Suprapubic skin (tissue), 4 donors: ENCODE results near the gene EYS. TPM values are rescaled to one million over a fixed set of nuclear protein-coding genes. Genes with fewer than 3 reads are reported as not detected.

ENCODE experiments used
- DNase-seq, 2 donors: peaks; one replicate each; pipeline ENCODE4 v3.0.0-alpha.2; 2019; ENCODE audit warnings: low spot score in 2 of 2
- H3K27ac ChIP-seq: fragments of 200-600 bp; sonication (generic); one replicate; pipeline ENCODE4 v1.5.1; 2019
- H3K27me3 ChIP-seq: fragments of 200-600 bp; sonication (generic); one replicate; pipeline ENCODE4 v1.5.1; 2019
- H3K36me3 ChIP-seq: fragments of 200-600 bp; sonication (generic); one replicate; pipeline ENCODE4 v1.5.1; 2019
- H3K4me1 ChIP-seq: fragments of 200-600 bp; sonication (generic); one replicate; pipeline ENCODE4 v1.5.1; 2019
- H3K4me3 ChIP-seq: fragments of 200-600 bp; sonication (generic); one replicate; pipeline ENCODE4 v1.5.1; 2019; ENCODE audit warnings: mild to moderate bottlenecking
- H3K9me3 ChIP-seq: fragments of 200-600 bp; sonication (generic); one replicate; pipeline ENCODE4 v1.5.1; 2019
- EP300 ChIP-seq: sonication (generic); formaldehyde crosslinking; IDR thresholded peaks from one replicate; pipeline ENCODE4 v1.6.1; 2017; ENCODE audit warnings: antibody characterized with exemption
- POLR2A ChIP-seq, 2 donors: fragments of 450-650 bp; IDR thresholded peaks; one replicate each; pipeline ENCODE4 v1.6.1; 2017; ENCODE audit warnings: antibody characterized with exemption in 2 of 2, mild to moderate bottlenecking in 2 of 2, moderate library complexity in 2 of 2
- POLR2AphosphoS5 ChIP-seq, 3 donors: sonication (generic); formaldehyde crosslinking; IDR thresholded peaks; one replicate each; pipeline ENCODE4 v1.6.1; 2017; ENCODE audit warnings: antibody characterized with exemption in 3 of 3
- WGBS: methylation state at CpG from one replicate; pipeline ENCODE4 v1.1.5; 2018; 5-methylcytosine and 5-hydroxymethylcytosine counted together
- total RNA-seq, 4 donors: library from RNA; depleted of rRNA; stranded (reverse); fragments of >200 nt; gene quantifications; one replicate each; pipeline ENCODE4 v1.1.0, GENCODE V29; 2016
- TF ChIP-seq, protein P1 (sequence below), 2 donors: fragments of 200-600 bp in 1 of 2; fragments of 450-650 bp in 1 of 2; sonication (generic) in 1 of 2; IDR thresholded peaks; one replicate each; pipeline ENCODE4 v1.5.1; 2016 to 2019; ENCODE audit warnings: antibody characterized with exemption in 2 of 2, mild to moderate bottlenecking in 1 of 2, moderate library complexity in 1 of 2

EYS gene
- total RNA-seq, 4 donors from 2014 or later, result not detected

DNA sequence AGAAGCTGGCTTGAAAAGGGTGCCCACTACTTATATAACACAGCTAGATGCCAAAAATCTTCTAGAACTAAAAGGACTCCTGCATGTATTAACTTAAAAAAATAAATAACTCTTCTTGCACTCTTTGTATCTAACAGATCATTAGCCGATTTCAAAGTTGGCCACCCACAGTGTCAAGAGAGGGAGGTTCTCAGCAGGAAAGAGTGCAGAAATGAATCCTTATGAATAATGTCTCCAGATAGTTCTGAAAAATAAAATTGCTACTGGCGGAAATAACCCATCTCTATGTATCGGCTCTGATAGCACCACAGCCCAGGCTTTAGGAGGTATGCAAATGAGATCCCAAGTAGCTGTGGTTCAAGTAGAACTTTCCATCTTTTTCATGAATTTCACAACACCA is 1838.7 kb downstream of the EYS start:
- H3K9me3 ChIP-seq, result no peaks in the 10 kb centered on the region
- H3K36me3 ChIP-seq, result no peaks in the 10 kb centered on the region
- DNase-seq, result no peak
- WGBS, result 80% methylated on average over 3 of the region's 3 CpGs
- H3K27ac ChIP-seq, result no peak overlapping the region
- H3K27me3 ChIP-seq, result no peaks in the 10 kb centered on the region
- H3K4me1 ChIP-seq, result no peaks in the 10 kb centered on the region
- no peak for TF ChIP-seq EP300
- no peak overlapping the region for H3K4me3 ChIP-seq

DNA sequence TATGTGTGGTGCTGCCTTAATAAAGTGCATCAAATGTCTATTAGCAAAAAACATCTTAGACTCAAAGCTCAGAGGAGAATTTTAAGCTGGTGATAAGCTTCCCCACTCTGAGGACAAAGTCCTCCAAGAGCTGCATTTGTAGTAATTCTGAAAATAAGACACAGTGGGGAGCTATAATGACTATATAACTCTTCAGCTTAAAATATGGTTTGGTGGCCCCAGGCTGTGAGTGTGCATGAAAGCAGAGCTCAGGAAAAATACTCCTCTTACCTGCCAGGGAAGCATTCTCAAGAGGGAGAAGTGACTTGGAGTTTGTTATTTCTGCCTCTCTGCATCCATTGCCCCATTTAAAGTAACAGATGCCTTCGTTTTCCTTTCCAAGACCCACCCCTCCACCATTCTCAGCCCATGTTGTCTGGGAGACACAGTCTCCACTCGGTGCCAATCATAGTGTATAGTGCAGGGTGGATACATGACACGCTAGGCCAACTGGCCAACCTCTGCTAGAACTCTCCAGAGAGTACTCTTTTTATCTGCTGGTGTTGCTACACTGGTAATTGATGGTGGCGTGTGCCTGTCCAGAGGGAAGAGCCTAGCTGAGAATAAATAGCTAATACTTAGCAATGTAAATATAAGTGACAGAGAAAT is 1842.2 kb downstream of the EYS start:
- 66% methylated on average over 4 of the region's 4 CpGs for WGBS
- no peak overlapping the region for H3K4me3 ChIP-seq
- no peak overlapping the region for H3K27ac ChIP-seq
- H3K9me3 ChIP-seq, result no peaks in the 10 kb centered on the region
- H3K4me1 ChIP-seq, result no peaks in the 10 kb centered on the region
- no peaks in the 10 kb centered on the region for H3K27me3 ChIP-seq
- no peak for DNase-seq
- TF ChIP-seq POLR2A (IDR thresholded peaks at IDR 0.05) (no peak), POLR2AphosphoS5 (IDR thresholded peaks at IDR 0.05) (no peak), EP300 (no peak)
- TF ChIP-seq, protein P1, sequence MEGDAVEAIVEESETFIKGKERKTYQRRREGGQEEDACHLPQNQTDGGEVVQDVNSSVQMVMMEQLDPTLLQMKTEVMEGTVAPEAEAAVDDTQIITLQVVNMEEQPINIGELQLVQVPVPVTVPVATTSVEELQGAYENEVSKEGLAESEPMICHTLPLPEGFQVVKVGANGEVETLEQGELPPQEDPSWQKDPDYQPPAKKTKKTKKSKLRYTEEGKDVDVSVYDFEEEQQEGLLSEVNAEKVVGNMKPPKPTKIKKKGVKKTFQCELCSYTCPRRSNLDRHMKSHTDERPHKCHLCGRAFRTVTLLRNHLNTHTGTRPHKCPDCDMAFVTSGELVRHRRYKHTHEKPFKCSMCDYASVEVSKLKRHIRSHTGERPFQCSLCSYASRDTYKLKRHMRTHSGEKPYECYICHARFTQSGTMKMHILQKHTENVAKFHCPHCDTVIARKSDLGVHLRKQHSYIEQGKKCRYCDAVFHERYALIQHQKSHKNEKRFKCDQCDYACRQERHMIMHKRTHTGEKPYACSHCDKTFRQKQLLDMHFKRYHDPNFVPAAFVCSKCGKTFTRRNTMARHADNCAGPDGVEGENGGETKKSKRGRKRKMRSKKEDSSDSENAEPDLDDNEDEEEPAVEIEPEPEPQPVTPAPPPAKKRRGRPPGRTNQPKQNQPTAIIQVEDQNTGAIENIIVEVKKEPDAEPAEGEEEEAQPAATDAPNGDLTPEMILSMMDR (IDR thresholded peaks at IDR 0.05), result no peak
- H3K36me3 ChIP-seq, result no peaks in the 10 kb centered on the region

DNA sequence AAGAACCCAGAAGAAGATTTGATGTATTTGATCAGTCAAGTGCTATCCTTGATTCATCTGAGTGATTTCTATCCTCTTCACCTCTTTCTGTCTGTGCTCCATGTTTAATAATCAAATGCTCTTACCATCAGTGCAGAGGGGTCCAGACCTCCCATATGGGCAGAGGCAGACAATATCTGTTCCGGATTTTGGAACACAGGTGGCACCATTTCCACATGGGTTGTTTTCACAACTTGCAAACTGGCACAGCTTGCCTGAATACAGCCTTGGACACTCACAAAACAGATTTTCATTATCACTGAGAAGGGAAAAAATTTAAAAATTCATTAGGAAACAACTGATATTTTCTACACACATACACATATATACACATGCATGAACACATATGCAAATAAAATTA is 1843.0 kb downstream of the EYS start:
- H3K4me3 ChIP-seq, result no peak overlapping the region
- no peak overlapping the region for H3K27ac ChIP-seq
- TF ChIP-seq POLR2A (IDR thresholded peaks at IDR 0.05) (no peak), POLR2AphosphoS5 (IDR thresholded peaks at IDR 0.05) (no peak), EP300 (no peak)
- TF ChIP-seq, protein P1 (IDR thresholded peaks at IDR 0.05), result no peak
- H3K27me3 ChIP-seq, result no peaks in the 10 kb centered on the region
- DNase-seq, result no peak
- H3K9me3 ChIP-seq, result no peaks in the 10 kb centered on the region
- 81% methylated on average over 1 of the region's 1 CpG for WGBS
- H3K36me3 ChIP-seq, result no peaks in the 10 kb centered on the region
- no peaks in the 10 kb centered on the region for H3K4me1 ChIP-seq

DNA sequence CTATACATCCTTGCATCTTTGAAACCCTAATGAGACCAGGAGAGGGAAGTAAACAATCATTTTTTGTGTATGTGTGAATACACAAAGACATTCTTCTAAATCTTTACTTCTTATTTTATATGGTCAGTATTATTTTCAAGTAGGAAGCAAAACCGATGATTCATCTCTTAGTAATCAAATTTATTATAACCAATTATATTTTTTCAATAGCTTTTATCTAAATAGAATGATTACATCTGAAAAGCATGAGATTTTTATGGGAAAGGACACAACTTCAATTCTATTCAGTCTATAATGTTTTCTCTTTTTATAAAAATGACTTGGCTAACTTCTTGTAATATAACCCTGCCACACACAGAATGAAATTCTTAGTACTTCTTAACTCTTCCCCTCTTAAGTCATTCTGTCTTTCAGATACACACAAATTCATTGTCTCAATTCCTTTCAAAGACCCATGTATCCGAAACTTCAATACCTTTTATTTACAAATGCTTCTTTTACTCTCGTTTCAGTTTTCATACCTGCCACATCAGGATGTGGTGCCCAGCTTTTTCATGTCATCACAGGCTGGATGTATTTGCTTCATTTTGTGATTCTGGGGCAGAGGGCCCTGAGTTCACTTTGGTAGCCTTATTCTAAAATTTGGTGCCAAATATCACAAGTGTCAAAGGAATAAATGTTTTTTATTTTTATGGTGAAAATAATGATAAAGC is 1844.4 kb downstream of the EYS start:
- WGBS, result 65% methylated on average over 3 of the region's 3 CpGs
- Histone ChIP-seq H3K36me3 (no peaks in the 10 kb centered on the region), H3K4me1 (no peaks in the 10 kb centered on the region), H3K27ac (no peak overlapping the region), H3K27me3 (no peaks in the 10 kb centered on the region), H3K4me3 (no peak overlapping the region), H3K9me3 (no peaks in the 10 kb centered on the region)
- TF ChIP-seq POLR2A (IDR thresholded peaks at IDR 0.05), result no peak
- TF ChIP-seq, protein P1 (IDR thresholded peaks at IDR 0.05), result no peak
- no peak for TF ChIP-seq POLR2AphosphoS5 (IDR thresholded peaks at IDR 0.05)
- no peak for TF ChIP-seq EP300
- DNase-seq, result no peak

DNA sequence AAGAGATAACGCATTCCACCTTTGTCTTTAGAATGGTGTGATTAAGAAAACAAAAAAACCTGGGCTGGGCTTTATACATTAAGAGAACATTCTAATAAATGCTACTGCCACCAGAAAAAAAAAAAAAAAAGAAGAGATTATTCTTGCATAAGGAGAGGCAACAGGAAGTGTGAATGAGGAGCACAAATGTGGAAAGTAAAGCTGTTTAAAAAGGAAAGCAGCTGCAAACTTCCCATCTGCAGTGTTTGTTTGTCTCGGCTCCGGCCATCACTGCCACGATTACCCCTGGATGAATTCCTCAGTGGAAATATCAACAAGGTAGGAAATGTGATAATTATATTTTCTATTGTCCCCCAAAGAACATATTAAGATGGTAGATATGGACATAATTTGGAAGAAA is 1847.5 kb downstream of the EYS start:
- no peaks in the 10 kb centered on the region for H3K27me3 ChIP-seq
- H3K4me3 ChIP-seq, result no peak overlapping the region
- no peaks in the 10 kb centered on the region for H3K4me1 ChIP-seq
- H3K27ac ChIP-seq, result no peak overlapping the region
- WGBS, result 66% methylated on average over 4 of the region's 4 CpGs
- H3K9me3 ChIP-seq, result no peaks in the 10 kb centered on the region
- DNase-seq, result no peak
- TF ChIP-seq POLR2AphosphoS5 (IDR thresholded peaks at IDR 0.05) (no peak), POLR2A (IDR thresholded peaks at IDR 0.05) (no peak), EP300 (no peak)
- TF ChIP-seq, protein P1 (IDR thresholded peaks at IDR 0.05), result no peak
- no peaks in the 10 kb centered on the region for H3K36me3 ChIP-seq
